GM18873 (cell line): Measurements from ENCODE around the gene UBE2N.

Experiments used
- ATAC-seq: cut with Tn5 transposase; IDR thresholded peaks from one replicate; pipeline ENCODE4 v1.9.1; 2021; ENCODE audit warnings: mild to moderate bottlenecking, moderate library complexity, moderate number of reproducible peaks; ENCODE audit not compliant: unreplicated experiment, low FRiP score

Gene UBE2N

GRCh38 chr12:93361151-93361919 is 80.4 kb downstream of the UBE2N start:
- no peak for ATAC-seq

GRCh38 chr12:93360688-93361087 is 81.1 kb downstream of the UBE2N start:
- no peak for ATAC-seq

GRCh38 chr12:93358821-93359220 is 82.9 kb downstream of the UBE2N start:
- no peak for ATAC-seq

DNA sequence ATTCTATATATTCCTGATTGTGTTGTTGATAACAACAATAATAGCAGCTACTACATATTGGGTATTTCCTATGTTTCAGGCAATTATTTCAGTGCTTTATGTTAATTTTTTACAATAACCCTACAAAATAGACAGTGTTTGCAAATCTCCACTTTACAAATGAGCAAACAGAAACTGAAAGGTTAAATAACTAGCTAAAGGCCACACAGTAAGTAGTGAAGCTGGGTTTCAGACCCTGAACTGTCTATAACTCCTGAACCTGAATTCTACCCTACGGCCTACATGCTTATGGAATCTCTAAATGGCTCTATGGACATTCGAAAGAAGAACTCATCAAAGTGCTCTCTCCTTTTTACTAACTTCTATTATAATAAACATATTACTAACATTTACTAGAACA is 83.7 kb downstream of the UBE2N start:
- ATAC-seq: peak; percentile 71

DNA sequence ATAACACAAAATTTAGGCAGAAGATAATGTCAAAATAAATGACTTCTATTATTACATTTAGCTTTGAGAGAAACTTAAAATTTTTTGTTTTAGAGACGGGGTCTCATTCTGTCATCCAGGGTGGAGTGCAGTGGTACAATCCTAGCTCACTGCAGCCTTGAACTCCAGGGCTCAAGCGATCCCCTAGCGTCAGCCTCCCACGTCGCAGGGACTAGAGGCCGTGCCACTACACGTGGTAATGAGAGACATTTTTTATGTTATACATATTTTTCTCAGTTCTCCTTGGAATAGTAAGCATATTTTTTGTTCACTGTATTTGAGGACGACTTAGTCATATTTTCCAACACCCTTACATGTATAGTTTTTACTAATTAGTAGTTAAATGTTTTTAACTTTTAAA is 85.5 kb downstream of the UBE2N start:
- no peak for ATAC-seq
